ENCODE results near the gene SMYD1.
"Not testable (repeated sequence)": the region's sequence is repeated elsewhere in the genome, so short reads cannot be mapped to it uniquely, and the experiment has no call there.

Gene SMYD1

GRCh38 chr2:88067598-88067997 lies at the start of gene SMYD1:
SMYD1 (plus strand) TSS chr2:88067825; CDS start chr2:88067865, 40 bp downstream.
- H3K9me3 Mint-ChIP-seq = no peaks in the 10 kb centered on the region
- DNase-seq = no peak
- no peak within 1 kb of the TSS for H3K4me3 Mint-ChIP-seq
- no peaks in the 10 kb centered on the region for H3K4me1 Mint-ChIP-seq (ENCODE audit: low read depth)
- H3K36me3 Mint-ChIP-seq (ENCODE audit: low read depth) = no peaks in the 10 kb centered on the region
- no peak within 1 kb of the TSS for H3K27ac Mint-ChIP-seq
- H3K27me3 Mint-ChIP-seq = no peaks in the 10 kb centered on the region

- H3K9me3 Mint-ChIP-seq; DNase-seq; H3K27ac Mint-ChIP-seq; H3K36me3 Mint-ChIP-seq (ENCODE audit: low read depth); H3K4me3 Mint-ChIP-seq; H3K27me3 Mint-ChIP-seq: not testable (repeated sequence)
- peaks cover 22% of the 10 kb centered on the region for H3K4me1 Mint-ChIP-seq (ENCODE audit: low read depth)
Measured at GRCh38 chr2:88018077-88018805, 49.4 kb upstream of the SMYD1 start.

- Mint-ChIP-seq H3K4me3 (no peak overlapping the region), H3K4me1 (ENCODE audit: low read depth) (peaks cover 22% of the 10 kb centered on the region), H3K27me3 (no peaks in the 10 kb centered on the region), H3K36me3 (ENCODE audit: low read depth) (peaks cover 4% of the 10 kb centered on the region), H3K27ac (no peak overlapping the region), H3K9me3 (no peaks in the 10 kb centered on the region)
- DNase-seq = no peak
Measured at GRCh38 chr2:88018909-88019308, 48.7 kb upstream of the SMYD1 start.

- peaks cover 19% of the 10 kb centered on the region for H3K4me1 Mint-ChIP-seq (ENCODE audit: low read depth)
- no peak overlapping the region for H3K4me3 Mint-ChIP-seq
- H3K36me3 Mint-ChIP-seq (ENCODE audit: low read depth) = peaks cover 4% of the 10 kb centered on the region
- no peak overlapping the region for H3K27ac Mint-ChIP-seq
- no peak for DNase-seq
- H3K9me3 Mint-ChIP-seq = no peaks in the 10 kb centered on the region
- no peaks in the 10 kb centered on the region for H3K27me3 Mint-ChIP-seq
Measured at GRCh38 chr2:88019985-88020384, 47.6 kb upstream of the SMYD1 start.

GRCh38 chr2:88022669-88022921 lies 45.0 kb upstream of the SMYD1 start:
- Mint-ChIP-seq H3K27ac (no peak overlapping the region), H3K36me3 (ENCODE audit: low read depth) (peaks cover 15% of the 10 kb centered on the region), H3K4me1 (ENCODE audit: low read depth) (peaks cover 3% of the 10 kb centered on the region), H3K4me3 (no peak overlapping the region), H3K27me3 (no peaks in the 10 kb centered on the region), H3K9me3 (no peaks in the 10 kb centered on the region)
- DNase-seq = no peak

GRCh38 chr2:88024509-88024908 lies 43.1 kb upstream of the SMYD1 start:
- H3K4me1 Mint-ChIP-seq (ENCODE audit: low read depth) = peaks cover 8% of the 10 kb centered on the region
- H3K27ac Mint-ChIP-seq = no peak overlapping the region
- H3K4me3 Mint-ChIP-seq = no peak overlapping the region
- DNase-seq = no peak
- H3K9me3 Mint-ChIP-seq = no peaks in the 10 kb centered on the region
- H3K36me3 Mint-ChIP-seq (ENCODE audit: low read depth) = peaks cover 34% of the 10 kb centered on the region
- no peaks in the 10 kb centered on the region for H3K27me3 Mint-ChIP-seq

GRCh38 chr2:88027697-88028389 lies 39.8 kb upstream of the SMYD1 start:
- Mint-ChIP-seq H3K27me3 (no peaks in the 10 kb centered on the region), H3K27ac (peak overlapping the region; percentile 47), H3K4me1 (ENCODE audit: low read depth) (peaks cover 8% of the 10 kb centered on the region), H3K36me3 (ENCODE audit: low read depth) (peaks cover 44% of the 10 kb centered on the region), H3K9me3 (no peaks in the 10 kb centered on the region), H3K4me3 (peak overlapping the region; percentile 13)
- DNase-seq = no peak

GRCh38 chr2:88028931-88029330 lies 38.7 kb upstream of the SMYD1 start:
- H3K4me3 Mint-ChIP-seq = no peak overlapping the region

GRCh38 chr2:88032070-88032702 lies 35.4 kb upstream of the SMYD1 start:
- Mint-ChIP-seq H3K36me3 (ENCODE audit: low read depth) (peaks cover 69% of the 10 kb centered on the region), H3K27ac (no peak overlapping the region), H3K9me3 (no peaks in the 10 kb centered on the region), H3K4me1 (ENCODE audit: low read depth) (peaks cover 20% of the 10 kb centered on the region), H3K4me3 (no peak overlapping the region), H3K27me3 (no peaks in the 10 kb centered on the region)
- no peak for DNase-seq

More at GRCh38 chr2:88028931-88029330, 38.7 kb upstream of the SMYD1 start:
- peaks cover 8% of the 10 kb centered on the region for H3K4me1 Mint-ChIP-seq (ENCODE audit: low read depth)
- peaks cover 55% of the 10 kb centered on the region for H3K36me3 Mint-ChIP-seq (ENCODE audit: low read depth)
- no peak for DNase-seq
- H3K27me3 Mint-ChIP-seq = no peaks in the 10 kb centered on the region
- no peaks in the 10 kb centered on the region for H3K9me3 Mint-ChIP-seq
- no peak overlapping the region for H3K27ac Mint-ChIP-seq

GRCh38 chr2:88036182-88036581 lies 31.4 kb upstream of the SMYD1 start:
- Mint-ChIP-seq H3K27me3 (no peaks in the 10 kb centered on the region), H3K36me3 (ENCODE audit: low read depth) (peaks cover 53% of the 10 kb centered on the region), H3K9me3 (peaks cover 2% of the 10 kb centered on the region), H3K4me1 (ENCODE audit: low read depth) (peaks cover 42% of the 10 kb centered on the region), H3K27ac (no peak overlapping the region), H3K4me3 (no peak overlapping the region)
- DNase-seq = no peak

GRCh38 chr2:88036606-88037005 lies 31.0 kb upstream of the SMYD1 start:
- Mint-ChIP-seq H3K9me3 (peaks cover 2% of the 10 kb centered on the region), H3K4me3 (no peak overlapping the region), H3K27me3 (no peaks in the 10 kb centered on the region), H3K36me3 (ENCODE audit: low read depth) (peaks cover 53% of the 10 kb centered on the region), H3K27ac (no peak overlapping the region), H3K4me1 (ENCODE audit: low read depth) (peaks cover 45% of the 10 kb centered on the region)
- no peak for DNase-seq

- Mint-ChIP-seq H3K27ac (peak overlapping the region; percentile 84), H3K9me3 (peaks cover 2% of the 10 kb centered on the region), H3K4me1 (ENCODE audit: low read depth) (peaks cover 54% of the 10 kb centered on the region), H3K36me3 (ENCODE audit: low read depth) (peaks cover 43% of the 10 kb centered on the region), H3K4me3 (no peak overlapping the region), H3K27me3 (no peaks in the 10 kb centered on the region)
- no peak for DNase-seq
Measured at GRCh38 chr2:88038263-88039105, 29.1 kb upstream of the SMYD1 start.

- peaks cover 26% of the 10 kb centered on the region for H3K36me3 Mint-ChIP-seq (ENCODE audit: low read depth)
- no peak overlapping the region for H3K4me3 Mint-ChIP-seq
- no peaks in the 10 kb centered on the region for H3K27me3 Mint-ChIP-seq
- H3K9me3 Mint-ChIP-seq = peaks cover 2% of the 10 kb centered on the region
- peaks cover 66% of the 10 kb centered on the region for H3K4me1 Mint-ChIP-seq (ENCODE audit: low read depth)
- H3K27ac Mint-ChIP-seq = no peak overlapping the region
- DNase-seq = no peak
Measured at GRCh38 chr2:88042476-88042875, 25.1 kb upstream of the SMYD1 start.

GRCh38 chr2:88045561-88045960 lies 22.1 kb upstream of the SMYD1 start:
- not testable (repeated sequence) for H3K27me3 Mint-ChIP-seq, H3K4me3 Mint-ChIP-seq, H3K27ac Mint-ChIP-seq, H3K9me3 Mint-ChIP-seq, DNase-seq
- peaks cover 60% of the 10 kb centered on the region for H3K4me1 Mint-ChIP-seq (ENCODE audit: low read depth)
- peaks cover 38% of the 10 kb centered on the region for H3K36me3 Mint-ChIP-seq (ENCODE audit: low read depth)

Measured in activated T-cell treated with anti-CD3 and anti-CD28 coated beads, Interleukin-2, amount 50 U/mL, for 24 hours (primary cell).